AG04449 (cell line): Measurements from ENCODE around the gene RAB14.

Source experiments
- CTCF ChIA-PET: fragments of 350-600 bp; formaldehyde crosslinking; extraction: SDS; loops from one replicate; lab custom pipeline; 2021; ENCODE audit warnings: antibody characterized with exemption; lab: Yijun Ruan, JAX
- POLR2A ChIA-PET: fragments of 400-600, 350-600 bp; formaldehyde crosslinking; extraction: SDS; loops from one replicate; lab custom pipeline; 2020; ENCODE audit warnings: antibody characterized with exemption, inconsistent platforms; lab: Yijun Ruan, JAX
- DNase-seq: peaks from one replicate; pipeline ENCODE4 v3.0.0-alpha.2; 2010; ENCODE audit warnings: low read depth, low spot score
- H3K4me3 ChIP-seq: 2 replicates; pipeline ENCODE4 v1.5.1; 2011; ENCODE audit warnings: low read depth, mild to moderate bottlenecking, control low read depth, low read length
- TF ChIP-seq, protein P1 (sequence below): IDR thresholded peaks from one replicate; pipeline ENCODE4 v1.5.1; 2011; ENCODE audit warnings: mild to moderate bottlenecking, moderate library complexity, low read length, control low read depth, inconsistent platforms; ENCODE audit not compliant: insufficient read depth; ENCODE audit errors: missing control alignments

Gene RAB14

GRCh38 chr9:121156263-121156731, 45.4 kb downstream of the RAB14 start:
- CTCF ChIA-PET: interaction anchor here (1.4 to 2.1 kb wide), 4 partner anchors 13 to 175 kb away, joined by 3 to 8 read pairs (median 6); no protein-coding TSS in a partner anchor
- no peak overlapping the region for H3K4me3 ChIP-seq
- POLR2A ChIA-PET: no interaction called here
- TF ChIP-seq, protein P1, sequence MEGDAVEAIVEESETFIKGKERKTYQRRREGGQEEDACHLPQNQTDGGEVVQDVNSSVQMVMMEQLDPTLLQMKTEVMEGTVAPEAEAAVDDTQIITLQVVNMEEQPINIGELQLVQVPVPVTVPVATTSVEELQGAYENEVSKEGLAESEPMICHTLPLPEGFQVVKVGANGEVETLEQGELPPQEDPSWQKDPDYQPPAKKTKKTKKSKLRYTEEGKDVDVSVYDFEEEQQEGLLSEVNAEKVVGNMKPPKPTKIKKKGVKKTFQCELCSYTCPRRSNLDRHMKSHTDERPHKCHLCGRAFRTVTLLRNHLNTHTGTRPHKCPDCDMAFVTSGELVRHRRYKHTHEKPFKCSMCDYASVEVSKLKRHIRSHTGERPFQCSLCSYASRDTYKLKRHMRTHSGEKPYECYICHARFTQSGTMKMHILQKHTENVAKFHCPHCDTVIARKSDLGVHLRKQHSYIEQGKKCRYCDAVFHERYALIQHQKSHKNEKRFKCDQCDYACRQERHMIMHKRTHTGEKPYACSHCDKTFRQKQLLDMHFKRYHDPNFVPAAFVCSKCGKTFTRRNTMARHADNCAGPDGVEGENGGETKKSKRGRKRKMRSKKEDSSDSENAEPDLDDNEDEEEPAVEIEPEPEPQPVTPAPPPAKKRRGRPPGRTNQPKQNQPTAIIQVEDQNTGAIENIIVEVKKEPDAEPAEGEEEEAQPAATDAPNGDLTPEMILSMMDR: no peak
- peak; percentile 59 for DNase-seq

GRCh38 chr9:121154782-121155181, 46.9 kb downstream of the RAB14 start:
- POLR2A ChIA-PET: no interaction called here
- CTCF ChIA-PET: interaction anchor here (1.5 to 2.1 kb wide), 3 partner anchors 34 to 173 kb away, joined by 3 to 8 read pairs (median 6); no protein-coding TSS in a partner anchor
- no peak for DNase-seq
- no peak overlapping the region for H3K4me3 ChIP-seq
- TF ChIP-seq, protein P1: no peak

- no peak overlapping the region for H3K4me3 ChIP-seq
- POLR2A ChIA-PET: no interaction called here
- TF ChIP-seq, protein P1: no peak
- DNase-seq: no peak
- CTCF ChIA-PET: no interaction called here
Observed at GRCh38 chr9:121153642-121154041, 48.0 kb downstream of the RAB14 start.

GRCh38 chr9:121150188-121150587, 51.5 kb downstream of the RAB14 start:
- H3K4me3 ChIP-seq: no peak overlapping the region
- POLR2A ChIA-PET: no interaction called here
- DNase-seq: no peak
- CTCF ChIA-PET: no interaction called here
- TF ChIP-seq, protein P1: no peak

- ChIA-PET CTCF (no interaction called here), POLR2A (no interaction called here)
- DNase-seq: no peak
- TF ChIP-seq, protein P1: no peak
- no peak overlapping the region for H3K4me3 ChIP-seq
Observed at GRCh38 chr9:121144482-121144881, 57.2 kb downstream of the RAB14 start.

DNA sequence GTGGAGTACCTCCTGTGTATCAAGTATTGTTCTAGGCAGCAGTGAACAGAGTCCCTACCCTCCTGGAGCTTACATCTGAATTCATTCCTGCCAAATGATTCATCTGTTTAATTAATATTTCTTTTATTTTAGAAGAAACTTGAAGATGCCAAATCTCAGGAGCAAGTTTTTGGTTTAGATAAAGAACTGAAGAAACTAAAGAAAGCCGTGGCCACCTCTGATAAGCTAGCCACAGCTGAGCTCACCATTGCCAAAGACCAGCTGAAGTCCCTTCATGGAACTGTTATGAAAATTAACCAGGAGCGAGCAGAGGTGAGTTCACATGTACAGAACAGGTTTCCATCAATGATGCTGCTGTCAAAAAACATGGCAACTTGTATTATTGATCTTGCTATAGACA, 57.9 kb downstream of the RAB14 start:
- POLR2A ChIA-PET: no interaction called here
- CTCF ChIA-PET: no interaction called here
- no peak overlapping the region for H3K4me3 ChIP-seq
- TF ChIP-seq, protein P1: no peak
- no peak for DNase-seq
